ACHN (cell line): ENCODE results near the gene CYB5R2.

Experiments
- DNase-seq: peaks from one replicate; pipeline ENCODE4 v3.0.0-alpha.2; 2015
- in situ Hi-C: cut with HindIII; loops from 2 replicates; pipeline ENCODE4 v1.10.0; 2017; ENCODE audit warnings: low sequenced_read_pairs, low pct_ligation_motif_present, low pct_unique_long_range_greater_than_20kb

CYB5R2 gene

DNA sequence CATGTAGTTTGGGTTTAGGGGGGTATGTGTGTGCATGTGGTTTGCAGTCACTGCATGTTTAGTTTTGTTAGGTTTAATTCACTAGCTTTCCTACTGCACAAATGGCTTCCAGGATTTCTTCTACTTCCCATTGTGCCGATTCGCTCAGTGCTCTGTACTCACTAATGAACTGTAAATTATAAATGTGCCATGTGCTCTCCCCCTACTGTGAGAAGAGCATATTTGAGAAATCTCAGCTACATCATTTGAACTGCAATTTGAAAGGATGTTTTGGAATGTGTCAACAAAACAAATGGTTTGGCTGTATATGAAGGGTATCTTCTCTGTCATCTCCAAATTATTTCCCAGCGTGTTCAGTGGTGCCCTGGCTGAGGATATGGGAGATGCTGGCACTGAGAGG, 28.1 kb downstream of the CYB5R2 start:
- DNase-seq: no peak
- in situ Hi-C loops: no loop called here

DNA sequence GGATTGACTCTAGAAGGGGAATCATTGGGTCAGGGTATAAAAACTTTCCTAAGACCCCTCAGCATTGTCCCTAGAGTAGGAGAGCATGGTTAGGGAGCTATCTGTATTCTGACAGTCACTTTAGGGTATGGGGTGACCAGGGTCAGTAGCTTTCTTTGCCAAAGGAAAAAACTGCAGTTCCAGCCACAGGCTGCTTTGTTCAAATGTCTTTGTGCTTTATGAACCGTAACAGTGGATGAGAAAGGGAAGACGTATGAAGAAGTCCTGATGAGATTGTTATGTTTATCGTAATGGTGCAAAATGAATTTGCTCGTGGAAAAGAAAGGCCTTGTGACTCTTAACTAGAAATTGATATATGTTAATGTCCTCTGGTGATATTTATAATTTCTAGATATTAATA, 30.0 kb downstream of the CYB5R2 start:
- in situ Hi-C loops: no loop called here
- no peak for DNase-seq

DNA sequence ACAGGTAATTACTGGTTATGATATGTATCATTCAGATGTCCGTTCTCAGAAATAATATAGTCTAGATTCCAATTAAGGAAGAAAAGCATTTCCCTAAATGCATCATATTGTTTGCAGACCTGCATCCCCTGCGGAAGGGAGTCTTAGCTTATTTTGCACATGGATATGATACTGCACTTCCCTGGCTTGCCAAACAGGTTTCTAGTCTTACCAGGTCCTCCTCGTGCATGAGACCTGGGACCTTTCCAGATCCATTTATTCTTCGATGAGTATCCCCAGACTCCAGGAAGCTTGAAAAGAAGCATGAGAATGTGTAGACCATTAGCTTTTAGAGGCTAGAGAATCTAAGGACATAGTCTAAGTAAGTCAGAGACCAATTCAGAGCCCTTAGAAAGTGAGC, 30.6 kb downstream of the CYB5R2 start:
- DNase-seq: no peak
- in situ Hi-C loops: no loop called here

DNA sequence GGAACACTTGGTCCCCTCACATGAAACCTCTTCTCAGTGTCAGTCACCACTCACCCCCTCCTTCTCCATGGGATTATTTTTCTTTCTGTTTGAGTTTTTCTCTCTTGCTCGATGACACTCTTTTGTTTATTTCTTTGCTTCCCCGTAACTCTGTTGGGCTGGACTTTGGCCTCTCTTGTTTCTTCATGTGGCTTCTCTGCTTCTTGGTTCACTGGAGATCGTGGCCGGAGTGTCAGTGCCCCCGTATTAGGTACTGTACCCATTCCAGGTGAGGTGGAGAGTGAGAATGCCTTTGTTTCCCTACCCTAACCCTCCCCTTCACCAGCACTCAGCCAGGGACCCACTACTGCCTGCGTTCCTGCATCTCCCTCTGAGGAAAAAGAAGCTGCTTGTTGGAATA, 32.5 kb downstream of the CYB5R2 start:
- in situ Hi-C loops: no loop called here
- no peak for DNase-seq

DNA sequence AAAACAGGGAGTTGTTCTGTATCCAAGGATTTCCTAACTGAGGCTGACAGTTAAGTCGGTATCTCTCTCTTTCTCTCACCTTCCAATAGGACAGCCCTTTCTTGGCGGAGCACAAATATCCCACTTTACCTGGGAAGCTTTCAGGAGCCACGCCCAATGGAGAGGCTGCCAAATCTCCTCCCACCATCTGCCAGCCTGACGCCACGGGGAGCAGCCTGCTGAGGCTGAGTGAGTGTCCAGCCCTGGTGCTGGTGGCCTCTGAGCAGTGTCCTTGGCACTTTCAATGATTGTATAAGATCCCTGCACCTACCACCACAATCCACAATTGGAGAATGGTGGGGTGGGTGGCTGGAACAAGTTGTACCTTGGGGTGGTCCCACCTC, 33.7 kb downstream of the CYB5R2 start:
- in situ Hi-C loops: no loop called here
- DNase-seq: no peak

DNA sequence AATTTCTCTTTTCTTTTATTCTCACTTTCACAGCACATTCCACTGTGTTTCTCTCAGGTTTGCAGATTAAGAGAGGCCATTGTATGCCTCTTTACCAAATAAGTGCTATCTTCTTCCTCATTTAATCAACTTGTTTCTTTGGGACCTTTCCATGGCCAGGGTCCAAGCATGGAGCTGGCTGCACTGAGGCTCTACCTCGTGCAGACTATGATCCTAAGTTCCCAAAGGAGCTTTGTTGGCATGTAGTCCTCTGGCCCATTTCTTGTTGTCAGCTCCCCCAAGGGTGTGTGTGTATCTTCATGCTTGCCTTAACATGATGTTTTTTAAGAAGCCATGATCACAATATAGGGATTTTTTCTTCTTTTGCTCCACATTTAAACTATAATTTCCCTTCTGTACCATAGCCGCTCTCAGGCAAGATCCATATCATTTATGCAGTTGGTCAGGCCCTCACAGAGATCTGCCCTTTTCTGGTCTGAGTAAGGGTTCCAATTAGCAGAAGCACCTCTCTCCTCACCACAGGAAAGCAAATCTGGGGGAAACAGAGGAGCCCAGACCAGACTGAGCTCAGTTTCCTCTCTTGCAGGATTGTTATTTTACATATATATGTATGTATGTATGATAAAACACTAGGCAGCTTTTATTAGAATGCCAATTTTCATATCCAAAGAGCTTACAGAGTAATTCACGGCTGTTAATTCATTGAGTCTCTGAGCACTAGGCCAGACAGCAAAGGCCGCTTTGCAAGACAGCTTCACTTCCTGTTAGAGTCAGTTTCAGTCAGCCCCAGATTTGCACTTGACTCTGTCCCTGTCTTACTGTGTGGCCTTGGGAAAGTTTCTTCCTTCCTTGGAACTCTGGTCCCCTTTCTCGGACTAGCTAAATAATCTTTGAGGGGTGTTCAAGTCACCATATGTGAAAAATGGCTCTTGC, 34.3 kb downstream of the CYB5R2 start:
- in situ Hi-C loops: no loop called here
- DNase-seq: no peak

DNA sequence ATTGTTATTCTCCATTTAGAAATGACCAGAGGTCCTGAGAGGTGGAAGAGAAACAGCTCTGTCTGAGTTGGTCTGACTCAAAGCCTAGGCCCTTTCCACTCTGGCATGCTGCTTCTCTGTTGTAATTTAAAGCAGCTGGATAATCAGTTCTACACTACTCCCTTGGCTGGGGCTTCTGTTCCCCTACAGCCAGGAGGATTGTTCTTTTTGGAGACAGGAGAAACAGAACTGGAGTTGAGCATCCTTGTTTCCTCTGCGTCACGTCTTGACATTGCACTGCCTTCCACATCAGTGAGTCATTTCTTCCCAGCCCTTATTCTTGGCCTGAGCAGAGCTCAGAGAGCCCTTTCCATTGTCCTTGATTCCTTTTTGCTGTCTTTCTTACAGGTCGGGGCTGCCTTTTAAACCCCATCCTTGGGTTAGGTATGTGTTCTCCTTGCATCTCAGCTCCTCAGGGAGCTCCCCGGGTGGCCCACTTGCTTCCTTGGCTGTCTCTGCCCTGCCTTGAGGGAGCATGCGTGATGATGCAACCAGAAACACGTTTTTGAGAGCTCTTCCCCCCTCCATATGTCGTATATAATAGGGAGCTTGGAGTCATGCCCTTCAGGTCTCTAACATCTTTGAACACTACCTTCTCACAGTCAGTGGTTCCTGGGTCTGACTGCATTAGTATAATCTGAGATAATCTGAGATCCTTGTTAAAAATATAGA, 35.7 kb downstream of the CYB5R2 start:
- DNase-seq: no peak

DNA sequence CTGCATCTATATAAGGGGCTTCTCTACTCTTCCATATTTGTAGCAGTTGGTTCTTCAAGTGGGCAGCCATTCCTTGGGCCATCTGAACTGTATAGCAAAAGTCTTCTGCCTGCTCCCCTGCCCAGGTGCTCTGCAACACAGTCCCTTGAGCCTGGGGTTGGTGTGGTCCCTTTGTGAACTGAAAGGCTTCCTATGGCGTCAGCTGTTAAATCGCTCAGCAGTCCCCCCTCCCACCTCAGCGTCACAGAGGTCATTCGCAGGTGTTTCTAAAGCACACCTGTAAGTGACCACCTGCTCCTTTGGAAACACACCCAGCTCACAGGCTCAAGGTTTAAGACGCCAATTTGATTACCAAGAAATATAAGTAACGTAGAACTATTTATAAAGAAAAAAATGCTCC, 37.0 kb downstream of the CYB5R2 start:
- no peak for DNase-seq
- in situ Hi-C loops: no loop called here

More for the DNA sequence above, 35.7 kb downstream of the CYB5R2 start:
- in situ Hi-C loops: no loop called here

DNA sequence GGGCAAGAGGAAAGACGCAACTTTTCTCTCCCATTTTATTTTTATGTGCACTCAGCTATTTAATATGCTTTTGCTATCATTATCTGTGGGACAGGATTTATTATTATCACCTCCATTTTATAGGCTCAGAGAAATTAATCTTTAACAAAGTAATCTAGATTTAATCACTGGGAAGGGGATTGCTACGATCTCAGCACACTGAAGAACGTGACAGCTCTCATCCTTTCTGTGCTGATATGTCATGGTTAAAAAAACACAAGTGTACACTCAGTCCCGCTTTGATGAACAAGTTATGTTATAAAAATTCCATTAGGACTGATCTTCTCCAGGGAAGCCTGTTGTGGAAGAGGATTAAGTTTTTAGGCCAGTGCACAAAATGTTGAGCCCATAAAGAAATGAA, 37.6 kb downstream of the CYB5R2 start:
- in situ Hi-C loops: no loop called here

DNA sequence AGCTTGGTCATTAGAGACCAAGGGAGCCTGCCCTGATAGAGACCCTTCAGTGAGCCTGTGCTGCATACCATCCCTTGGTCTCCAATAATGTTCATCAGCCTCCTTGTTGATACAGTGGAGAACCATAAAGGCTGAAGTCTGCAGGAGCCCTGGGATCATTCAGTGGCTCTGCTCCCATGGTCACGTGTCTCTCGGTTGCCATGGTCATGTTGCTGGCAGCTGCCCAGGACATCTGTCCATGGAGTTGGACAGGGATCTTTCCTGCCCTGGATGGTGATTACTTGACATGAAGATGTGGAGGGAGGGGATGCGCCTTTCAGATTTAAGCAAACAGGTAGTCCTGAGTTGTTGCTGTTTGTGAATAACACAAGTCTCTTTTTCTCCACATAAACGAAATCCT, 38.2 kb downstream of the CYB5R2 start:
- no peak for DNase-seq
- in situ Hi-C loops: no loop called here

More for the DNA sequence above, 37.6 kb downstream of the CYB5R2 start:
- DNase-seq: no peak

DNA sequence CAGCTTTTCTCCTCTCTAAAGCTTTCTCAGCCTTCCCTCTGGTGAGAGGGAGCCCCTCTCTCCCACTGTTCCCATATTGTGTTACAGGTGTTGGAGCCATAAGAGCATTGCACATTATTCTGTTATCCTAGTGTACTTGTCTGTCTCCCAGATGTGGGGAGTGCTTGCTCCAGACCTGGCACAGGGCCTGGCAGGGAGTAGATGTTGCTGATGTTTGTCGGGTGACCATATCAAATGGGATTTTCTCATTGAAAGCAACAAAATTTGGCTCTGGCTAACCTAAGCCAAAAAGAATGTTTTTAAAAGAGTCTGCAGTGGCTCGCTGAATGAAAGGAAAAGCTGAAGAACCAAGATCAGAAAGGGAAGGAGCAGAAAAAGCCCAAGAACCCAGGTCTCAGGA, 41.1 kb downstream of the CYB5R2 start:
- in situ Hi-C loops: no loop called here
- DNase-seq: no peak

DNA sequence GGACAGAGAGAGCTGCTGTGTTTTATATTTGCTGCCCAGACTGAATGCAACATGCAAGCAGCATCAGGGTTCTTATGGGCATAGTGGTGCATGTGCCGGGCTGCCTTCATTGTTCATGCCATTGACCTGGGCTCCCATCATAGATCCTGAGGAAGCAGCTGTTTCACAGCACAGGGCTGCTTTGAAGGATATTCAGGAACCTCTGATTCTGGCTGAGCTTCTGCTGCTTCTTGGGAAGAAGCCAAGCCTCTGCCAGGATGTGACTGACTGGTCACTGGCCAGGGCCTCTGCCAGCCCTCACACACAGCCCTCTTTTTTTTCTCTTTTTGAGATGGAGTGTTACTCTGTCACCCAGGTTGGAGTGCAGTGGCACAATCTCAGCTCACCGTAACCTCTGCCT, 43.3 kb downstream of the CYB5R2 start:
- no peak for DNase-seq
- in situ Hi-C loops: no loop called here

DNA sequence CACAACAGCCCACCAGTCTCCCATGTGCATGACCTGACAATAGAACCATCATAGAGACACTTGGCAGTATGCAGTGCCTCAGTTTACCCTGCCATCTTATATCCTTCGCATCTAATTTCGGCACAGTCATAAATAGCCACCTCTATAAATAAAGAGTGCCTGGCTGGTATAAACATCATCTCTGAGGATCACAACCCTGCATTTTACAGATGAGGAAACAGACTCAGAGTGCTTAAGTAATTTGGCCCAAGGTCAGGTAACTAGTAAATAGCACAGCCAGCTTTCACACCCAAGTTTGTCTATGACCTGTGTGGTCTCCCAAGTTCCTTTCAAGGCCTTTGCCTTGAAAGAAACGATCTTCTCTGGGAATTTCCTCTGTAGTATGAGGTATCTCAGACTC, 44.6 kb downstream of the CYB5R2 start:
- DNase-seq: no peak
- in situ Hi-C loops: no loop called here

DNA sequence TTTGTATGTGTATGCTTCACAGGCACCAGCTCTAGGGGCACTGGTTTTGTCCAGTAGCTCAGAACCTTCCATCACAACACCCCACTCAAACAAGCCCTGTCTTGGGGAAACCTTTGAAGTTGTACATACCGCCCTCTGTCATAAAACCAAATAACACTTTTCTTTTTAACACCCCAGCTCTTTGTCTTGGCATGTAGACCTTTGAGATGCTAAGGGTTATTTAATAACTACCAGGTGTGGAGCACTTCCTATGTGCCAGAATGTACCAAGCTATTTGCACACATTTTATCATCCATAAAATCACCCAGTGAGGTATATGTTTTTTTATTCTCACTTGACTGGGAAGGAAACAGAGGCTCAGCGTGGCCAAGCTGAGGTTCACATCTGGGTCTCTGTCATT, 50.6 kb downstream of the CYB5R2 start:
- in situ Hi-C loops: no loop called here
- DNase-seq: no peak

DNA sequence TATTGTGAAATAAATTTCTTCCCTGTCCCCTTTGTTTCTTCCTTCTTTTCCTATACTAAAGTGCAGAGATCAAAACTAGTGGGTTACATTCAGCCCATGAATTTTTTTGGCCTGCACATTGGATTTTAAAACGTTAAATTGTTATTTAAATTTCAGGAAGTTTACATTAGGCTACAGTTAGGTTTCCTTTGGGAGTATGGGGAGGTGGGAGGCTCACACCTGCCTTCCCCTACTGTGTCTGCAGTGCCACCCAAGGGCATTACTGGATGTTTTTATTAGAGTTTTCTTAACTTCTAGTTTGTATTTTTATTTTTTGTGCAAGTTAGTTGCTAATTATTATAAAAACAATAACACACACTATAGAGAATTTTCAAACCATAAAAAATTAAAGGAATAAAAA, 51.7 kb downstream of the CYB5R2 start:
- in situ Hi-C loops: no loop called here
- no peak for DNase-seq

DNA sequence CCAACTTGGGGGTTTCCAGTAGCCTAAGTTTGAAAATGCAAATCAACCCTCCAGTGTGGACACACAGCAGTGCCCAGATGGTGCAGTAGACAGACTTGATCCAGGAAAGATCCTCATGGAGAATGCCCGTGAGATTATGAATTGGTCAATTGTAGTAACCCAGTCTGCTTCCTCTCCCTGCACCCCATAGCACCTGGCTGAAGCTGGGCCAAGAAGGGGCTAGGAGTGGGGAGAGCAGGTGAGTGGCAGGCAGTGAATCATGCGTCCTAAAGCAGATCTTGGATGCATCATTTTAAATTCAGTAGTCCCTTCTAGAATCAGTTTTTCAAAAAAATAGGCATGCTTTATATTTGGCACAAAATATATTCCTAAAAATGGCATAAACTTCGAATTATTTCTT, 52.2 kb downstream of the CYB5R2 start:
- DNase-seq: no peak
- in situ Hi-C loops: no loop called here

DNA sequence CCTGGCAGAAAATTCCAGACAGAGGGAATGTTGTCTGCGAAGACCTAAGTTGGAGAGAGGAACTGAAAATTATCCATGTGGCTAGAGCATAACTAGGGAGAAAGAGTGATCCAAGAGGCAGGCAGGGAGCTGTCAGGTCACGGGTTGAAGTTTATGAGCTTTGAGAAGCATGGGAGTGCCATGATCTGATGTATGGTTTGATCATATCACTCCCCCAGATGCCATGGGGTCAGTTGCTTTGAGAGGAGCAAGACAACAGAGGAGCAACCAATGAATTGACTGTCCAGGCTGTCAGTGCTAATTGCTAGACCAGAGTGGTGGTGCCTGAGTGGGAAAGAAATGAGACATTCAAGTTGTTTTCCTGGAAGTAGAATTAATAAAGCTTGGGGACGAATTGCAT, 54.0 kb downstream of the CYB5R2 start:
- DNase-seq: no peak
- in situ Hi-C loops: no loop called here

DNA sequence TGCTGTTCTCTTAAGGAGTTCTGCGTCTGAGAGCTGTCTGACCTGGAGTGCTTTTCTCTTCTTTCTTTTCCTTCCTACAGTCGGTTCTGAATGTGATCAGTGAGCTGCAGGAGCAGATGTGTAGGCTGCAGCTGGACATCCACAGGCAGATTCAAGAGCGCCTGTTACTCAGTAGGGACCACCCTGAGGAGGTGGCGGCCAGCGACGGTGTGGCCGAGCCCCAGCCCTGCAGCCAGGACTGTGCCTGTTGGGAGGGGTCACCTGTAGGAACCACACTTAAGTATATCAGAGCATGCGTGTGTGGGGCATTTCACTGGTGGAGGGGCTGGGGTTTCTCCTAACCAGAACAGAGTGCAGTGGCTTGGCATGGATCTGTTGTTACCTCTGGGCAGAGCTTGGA, 56.3 kb downstream of the CYB5R2 start:
- in situ Hi-C loops: no loop called here
- DNase-seq: no peak
